ENCODE results near the gene CNTNAP1.
"Not testable (repeated sequence)": the region's sequence is repeated elsewhere in the genome, so short reads cannot be mapped to it uniquely, and the experiment has no call there.

CNTNAP1 gene

DNA sequence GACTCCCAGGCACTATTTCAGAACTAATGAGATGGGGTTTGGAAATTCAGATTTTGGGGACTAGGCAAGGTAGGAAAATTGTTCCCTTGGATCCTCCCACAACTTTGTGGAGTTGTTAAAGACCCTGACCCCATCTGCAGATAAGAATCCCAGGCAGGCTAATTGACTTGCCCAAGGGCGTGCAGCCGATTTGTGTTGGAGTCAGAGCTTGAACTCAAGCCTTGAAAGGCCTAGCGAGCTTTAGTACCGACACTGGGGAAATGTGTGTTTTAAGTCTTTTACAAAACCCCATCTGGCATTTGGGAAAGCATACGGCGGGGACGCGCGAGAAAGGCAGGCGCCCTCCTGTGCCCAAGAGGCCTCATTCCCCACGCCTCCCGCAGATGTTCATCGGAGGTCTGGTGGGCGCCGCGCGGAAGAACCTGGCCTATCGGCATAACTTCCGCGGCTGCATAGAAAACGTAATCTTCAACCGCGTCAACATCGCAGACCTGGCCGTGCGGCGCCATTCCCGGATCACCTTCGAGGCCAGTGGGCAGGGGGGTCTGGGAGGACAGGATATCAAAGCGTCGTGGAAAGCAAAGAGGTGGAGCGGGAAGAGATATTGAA is 4.3 kb downstream of the CNTNAP1 start:
- DNase-seq = no peak

DNA sequence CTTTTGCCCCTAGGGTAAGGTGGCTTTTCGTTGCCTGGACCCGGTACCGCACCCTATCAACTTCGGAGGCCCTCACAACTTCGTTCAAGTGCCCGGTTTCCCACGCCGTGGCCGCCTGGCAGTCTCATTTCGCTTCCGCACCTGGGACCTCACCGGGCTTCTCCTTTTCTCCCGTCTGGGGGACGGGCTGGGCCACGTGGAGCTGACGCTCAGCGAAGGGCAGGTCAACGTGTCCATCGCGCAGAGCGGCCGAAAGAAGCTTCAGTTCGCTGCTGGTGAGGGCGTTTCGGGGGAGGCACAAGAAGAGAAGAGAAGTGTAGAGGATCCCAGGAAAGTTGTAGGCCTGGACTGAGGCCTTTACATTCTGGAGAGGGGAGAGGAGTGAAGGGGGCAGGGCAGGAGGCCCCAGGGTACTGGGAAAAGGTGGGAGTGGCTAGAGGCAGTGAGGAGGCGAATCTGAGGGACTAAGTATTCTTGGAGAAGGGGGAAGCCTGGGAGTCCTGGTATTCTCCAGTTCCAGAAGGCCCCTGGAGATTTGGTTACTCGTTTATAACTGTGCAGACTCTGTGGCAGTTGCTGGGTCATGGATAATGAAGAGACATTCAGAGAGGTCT is 5.5 kb downstream of the CNTNAP1 start:
- no peak for DNase-seq

GRCh38 chr17:42690596-42690995 is 8.3 kb downstream of the CNTNAP1 start:
- no peak for DNase-seq

GRCh38 chr17:42691021-42691545 is 8.8 kb downstream of the CNTNAP1 start:
- DNase-seq = no peak

- no peak for DNase-seq
These were observed 10.2 kb downstream of the CNTNAP1 start for GRCh38 chr17:42692489-42692888.

GRCh38 chr17:42694524-42694923 is 12.2 kb downstream of the CNTNAP1 start:
- DNase-seq = no peak

DNA sequence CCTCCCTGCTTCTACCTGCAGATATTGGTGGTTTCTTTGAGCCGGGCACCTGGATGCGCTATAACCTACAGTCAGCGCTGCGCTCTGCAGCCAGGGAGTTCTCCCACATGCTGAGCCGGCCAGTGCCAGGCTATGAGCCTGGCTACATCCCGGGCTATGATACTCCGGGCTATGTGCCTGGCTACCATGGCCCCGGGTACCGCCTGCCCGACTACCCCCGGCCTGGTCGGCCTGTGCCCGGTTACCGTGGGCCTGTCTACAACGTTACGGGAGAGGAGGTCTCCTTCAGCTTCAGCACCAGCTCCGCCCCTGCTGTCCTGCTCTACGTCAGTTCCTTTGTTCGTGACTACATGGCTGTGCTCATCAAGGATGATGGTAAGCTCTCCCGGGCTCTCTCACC is 13.2 kb downstream of the CNTNAP1 start:
- no peak for DNase-seq

GRCh38 chr17:42697108-42697811 is 14.9 kb downstream of the CNTNAP1 start:
- DNase-seq = no peak

- DNase-seq = peak; percentile 65
These were observed 16.5 kb downstream of the CNTNAP1 start for GRCh38 chr17:42698736-42699414.

DNA sequence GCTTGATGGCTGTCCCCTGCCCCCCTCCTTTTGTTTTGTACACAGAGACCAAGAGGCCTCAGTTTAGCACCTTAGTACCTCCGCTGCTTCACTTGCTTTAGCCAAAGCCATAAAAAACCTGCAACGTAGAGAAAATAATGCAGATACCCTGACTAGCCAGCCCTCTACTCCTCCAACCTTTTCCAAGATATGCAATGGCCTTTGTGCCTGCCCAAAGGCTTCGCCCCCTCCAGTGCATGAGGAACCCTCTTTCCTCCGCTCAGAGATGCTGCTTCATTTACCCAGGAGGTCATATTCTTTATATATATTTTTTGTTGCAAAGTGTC is 17.0 kb downstream of the CNTNAP1 start:
- DNase-seq = no peak

DNA sequence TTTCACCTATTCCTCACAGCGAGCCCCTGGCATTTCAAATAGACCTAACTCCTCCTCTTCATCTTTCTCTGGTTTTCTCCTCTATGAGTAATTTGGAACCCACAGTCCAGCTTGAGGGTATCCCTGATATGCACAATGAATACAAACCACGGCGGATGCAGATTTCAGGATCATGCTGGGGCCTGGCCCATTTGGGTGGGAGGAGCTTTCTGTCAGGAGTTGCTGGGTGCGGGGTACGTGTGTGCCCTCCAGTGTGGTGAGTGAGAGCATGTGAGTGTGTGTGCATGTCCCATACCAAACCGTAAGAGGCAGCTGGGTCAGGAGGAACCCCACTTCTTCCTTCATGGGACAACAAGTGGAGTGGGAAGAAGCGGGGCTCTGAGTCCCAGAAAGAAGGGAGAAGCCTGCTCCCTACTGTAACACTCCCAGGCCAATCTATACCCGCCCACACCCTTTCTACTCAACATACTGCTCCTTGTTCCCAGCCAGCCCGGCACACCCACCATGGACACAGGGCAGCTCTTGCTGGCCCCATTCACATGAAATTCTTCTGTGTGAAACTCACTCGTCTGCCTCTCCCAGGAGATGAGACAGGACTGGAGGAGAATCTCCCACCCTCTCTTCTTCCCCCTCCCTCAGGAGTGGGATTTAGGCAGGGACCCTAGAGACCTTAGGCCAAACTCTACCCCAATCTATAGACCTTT is 18.4 kb downstream of the CNTNAP1 start:
- no peak for DNase-seq

DNA sequence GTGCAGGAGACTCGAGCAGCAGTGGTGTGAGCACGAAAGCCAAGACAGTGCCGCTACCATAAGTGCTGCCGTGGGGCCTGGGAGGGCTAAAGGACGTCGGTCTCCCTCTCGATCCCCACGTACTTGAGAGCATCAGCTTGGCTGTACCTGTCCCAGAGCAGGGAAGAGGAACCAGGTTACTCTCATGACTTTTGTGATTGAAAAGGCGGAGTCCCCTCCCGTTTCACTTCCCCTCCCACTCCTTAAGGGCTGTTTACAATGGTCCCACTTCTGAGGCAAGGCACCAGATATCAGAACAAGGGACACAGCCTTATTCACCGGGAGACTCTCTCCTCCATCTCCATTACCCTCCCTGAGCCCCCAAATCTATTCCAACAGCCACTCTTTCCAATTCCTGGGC is 20.1 kb downstream of the CNTNAP1 start:
- no peak for DNase-seq

DNA sequence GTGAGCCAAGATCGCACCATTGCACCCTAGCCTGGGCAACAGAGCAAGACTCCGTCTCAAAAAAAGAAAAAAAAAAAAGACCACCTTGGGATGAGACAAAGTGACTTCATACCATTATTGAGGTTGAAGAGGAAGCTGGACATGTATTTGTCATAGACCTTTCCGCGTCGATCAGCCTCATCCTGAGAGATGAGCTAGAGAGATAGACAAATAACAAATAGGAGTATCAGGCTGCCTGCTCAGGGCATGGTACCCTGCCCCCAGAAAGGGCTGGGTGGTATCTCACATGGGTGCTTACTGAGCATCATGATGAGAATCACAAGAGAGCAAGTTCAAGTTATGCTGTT is 22.1 kb downstream of the CNTNAP1 start:
- DNase-seq = no peak

DNA sequence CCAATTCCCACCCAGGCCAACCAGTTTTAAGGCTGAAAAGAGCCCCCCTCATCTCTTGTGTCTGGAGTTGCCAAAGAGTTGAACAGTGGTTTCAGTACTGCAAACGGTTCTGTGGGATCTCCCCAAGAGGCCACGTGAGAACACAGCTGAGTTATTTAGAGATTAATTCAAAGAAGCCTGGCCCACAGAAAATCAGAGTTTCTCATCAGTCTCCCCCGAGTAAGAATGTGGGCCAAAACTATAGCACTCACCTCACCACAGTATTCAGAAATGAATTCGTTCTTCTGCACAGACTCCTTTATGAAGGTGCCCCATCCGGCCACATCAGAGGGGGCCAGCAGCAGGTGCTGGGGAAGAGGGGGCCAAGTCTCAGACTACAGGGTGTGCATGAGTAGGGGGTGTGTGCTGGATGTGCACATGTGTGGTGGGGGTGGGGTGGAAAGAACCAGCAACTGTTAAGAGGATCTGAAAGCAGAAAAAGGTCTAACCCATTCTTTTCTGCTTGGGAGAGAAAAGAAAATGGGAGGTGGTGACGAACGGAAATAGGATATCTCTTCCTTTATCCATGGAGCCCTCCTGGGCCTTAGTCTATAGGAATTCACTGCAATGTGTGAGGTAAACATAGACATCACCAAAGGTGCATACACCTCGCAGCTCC is 22.6 kb downstream of the CNTNAP1 start:
- no peak for DNase-seq

DNA sequence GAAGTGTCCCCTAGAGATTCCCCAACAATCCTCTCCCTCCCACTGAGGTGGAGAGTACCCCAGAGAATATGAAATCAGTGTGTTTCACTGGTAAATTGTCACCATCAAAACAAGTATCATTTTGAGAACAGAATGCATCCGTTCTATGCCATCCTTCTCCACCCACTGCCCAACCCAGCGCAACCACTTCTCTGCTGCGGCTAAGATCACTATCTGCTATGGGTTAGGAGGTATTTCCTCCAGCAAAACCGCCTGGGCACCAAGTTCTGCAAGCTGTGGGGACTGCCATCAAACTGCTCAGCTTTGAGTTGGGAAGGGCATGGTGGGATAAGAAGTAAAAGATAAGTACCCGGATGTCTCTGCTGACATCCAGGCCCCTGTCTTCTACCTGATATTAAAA is 24.4 kb downstream of the CNTNAP1 start:
- DNase-seq = no peak

- no peak for DNase-seq
These were observed 26.3 kb downstream of the CNTNAP1 start for GRCh38 chr17:42708588-42708987.

DNA sequence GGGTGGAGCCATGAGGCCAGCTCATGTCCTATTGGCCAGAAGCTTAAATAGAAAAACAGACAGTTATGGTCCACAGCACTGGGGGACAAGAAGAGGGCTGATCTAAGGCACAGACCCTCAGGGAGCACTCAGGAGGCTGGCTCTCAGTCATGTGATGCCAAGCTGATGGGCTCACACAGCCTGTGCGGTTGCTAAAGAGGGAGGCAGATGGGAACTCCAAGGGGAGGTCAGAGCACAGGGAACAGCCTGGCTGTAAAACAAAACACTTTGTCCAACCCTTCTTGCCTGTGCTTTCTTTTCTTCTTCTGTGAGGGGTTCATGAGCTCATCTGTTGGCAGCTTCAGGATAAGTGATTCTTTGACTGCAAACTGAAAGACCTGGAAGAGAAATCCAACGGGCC is 27.2 kb downstream of the CNTNAP1 start:
- DNase-seq = no peak

DNA sequence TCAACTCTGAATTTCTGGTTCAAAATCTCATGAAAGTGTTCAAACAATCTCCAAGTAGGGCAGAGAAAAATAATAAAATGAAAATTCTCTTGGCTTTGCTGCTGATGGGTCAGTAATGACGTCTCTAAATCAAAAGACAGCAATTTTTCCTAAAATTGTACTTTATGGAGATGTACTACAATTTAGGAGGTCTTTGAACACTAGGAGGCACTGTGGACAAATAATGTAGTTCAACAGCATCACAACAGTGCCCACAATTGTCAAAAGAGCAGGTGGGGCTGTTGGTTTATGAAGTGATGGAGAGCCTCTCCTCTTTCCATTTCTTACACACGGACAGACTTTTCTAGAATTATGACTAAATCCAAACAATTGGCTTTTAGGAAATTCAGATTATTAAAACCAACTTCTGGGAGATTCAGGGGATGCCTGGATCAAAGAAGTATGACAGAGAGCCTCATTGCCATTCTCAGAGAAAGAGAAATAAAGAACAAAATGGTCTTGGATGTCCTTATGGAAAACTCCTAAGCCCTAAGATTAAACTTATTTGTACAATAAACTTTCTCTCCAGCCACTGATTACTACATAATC is 38.8 kb downstream of the CNTNAP1 start:
- DNase-seq = no peak

DNA sequence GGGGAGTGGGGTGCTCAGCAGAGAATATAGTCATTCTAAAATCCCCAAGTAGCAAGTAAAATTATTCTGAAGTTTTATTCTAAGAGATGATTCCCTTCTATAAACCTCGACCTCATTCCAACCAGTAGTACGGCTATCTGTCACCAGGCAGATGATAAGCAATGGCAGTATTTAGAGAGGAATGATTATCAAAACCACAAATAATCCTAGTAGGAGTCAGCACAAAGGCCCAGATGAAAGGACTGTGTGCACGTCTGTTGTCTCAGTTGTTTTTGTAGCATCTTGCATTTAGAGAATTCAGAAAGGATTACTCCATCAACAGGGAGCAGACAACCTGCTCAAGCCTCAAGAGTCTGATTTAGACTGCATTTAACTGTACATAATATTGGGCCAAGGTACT is 41.3 kb downstream of the CNTNAP1 start:
- DNase-seq = no peak

- no peak for DNase-seq
These were observed 42.8 kb downstream of the CNTNAP1 start for GRCh38 chr17:42725143-42725542.

GRCh38 chr17:42740699-42741098 is 58.4 kb downstream of the CNTNAP1 start:
- DNase-seq = no peak

- DNase-seq = not testable (repeated sequence)
These were observed 60.6 kb downstream of the CNTNAP1 start for GRCh38 chr17:42742916-42743315.
